T47D (cell line): Measurements from ENCODE around the gene CD81.
A peak's percentile ranks its signal among the peaks of the same experiment; 100 is the strongest.

ENCODE experiments used
- DNase-seq, 2 experiments: peaks; one replicate each; pipeline versions ENCODE4 v3.0.0 to v3.0.0-alpha.2; 2011 to 2012; ENCODE audit warnings: low read depth in 1 of 2, low spot score in 1 of 2
- JUND ChIP-seq: IDR thresholded peaks from 2 replicates; pipeline ENCODE4 v1.6.1; 2012; ENCODE audit warnings: low read depth
- in situ Hi-C: cut with HindIII; loops from 2 replicates; pipeline ENCODE4 v1.10.0; 2016; ENCODE audit warnings: low sequenced_read_pairs, low pct_unique_long_range_greater_than_20kb

The CD81 gene

GRCh38 chr11:2411446-2412305 lies 34.6 kb downstream of the CD81 start:
- in situ Hi-C loops: no loop called here
- TF ChIP-seq JUND: no peak
- no peak for DNase-seq

- DNase-seq: no peak
- TF ChIP-seq JUND: no peak
- in situ Hi-C loops: no loop called here
Observed at GRCh38 chr11:2412323-2412722, 35.2 kb downstream of the CD81 start.

GRCh38 chr11:2413742-2414579 lies 36.9 kb downstream of the CD81 start:
- in situ Hi-C loops: no loop called here
- DNase-seq: no peak
- TF ChIP-seq JUND: no peak

- TF ChIP-seq JUND: no peak
- in situ Hi-C loops: no loop called here
- DNase-seq: no peak
Observed at GRCh38 chr11:2414616-2415015, 37.5 kb downstream of the CD81 start.

- DNase-seq: no peak
Observed at GRCh38 chr11:2415171-2415570, 38.1 kb downstream of the CD81 start.

GRCh38 chr11:2415601-2416380 lies 38.7 kb downstream of the CD81 start:
- in situ Hi-C loops: no loop called here

More at GRCh38 chr11:2415171-2415570, 38.1 kb downstream of the CD81 start:
- in situ Hi-C loops: no loop called here
- TF ChIP-seq JUND: no peak

GRCh38 chr11:2416765-2417164 lies 39.7 kb downstream of the CD81 start:
- in situ Hi-C loops: no loop called here
- TF ChIP-seq JUND: no peak
- no peak for DNase-seq

More at GRCh38 chr11:2415601-2416380, 38.7 kb downstream of the CD81 start:
- DNase-seq: no peak
- no peak for TF ChIP-seq JUND

- DNase-seq: no peak
- in situ Hi-C loops: no loop called here
- no peak for TF ChIP-seq JUND
Observed at GRCh38 chr11:2417856-2418692, 41.0 kb downstream of the CD81 start.

GRCh38 chr11:2418693-2419360 lies 41.7 kb downstream of the CD81 start:
- no peak for TF ChIP-seq JUND
- DNase-seq: no peak
- in situ Hi-C loops: no loop called here

GRCh38 chr11:2419638-2420501 lies 42.8 kb downstream of the CD81 start:
- in situ Hi-C loops: no loop called here
- DNase-seq: peak; percentile 72 to 81
- no peak for TF ChIP-seq JUND
